ENCODE data around the gene RPP30.

GRCh38 chr10:90893190-90893589, 21.4 kb downstream of the RPP30 start:
- TF ChIP-seq GATA1 (IDR thresholded peaks at IDR 0.05; ENCODE audit: low read depth, low read length) (no peak), POLR2A (IDR thresholded peaks at IDR 0.05; ENCODE audit: low read length) (no peak)
